K562 (cell line): ENCODE results near the gene EGFR.

ENCODE experiments used
- CBX8 ChIP-seq: fragments of 200-600 bp; sonication (generic); IDR thresholded peaks from 2 replicates; pipeline ENCODE4 v1.6.1; 2012; ENCODE audit warnings: borderline replicate concordance, mixed run types, low read depth, mild to moderate bottlenecking, moderate library complexity, mixed read lengths, low read length, control low read depth, inconsistent platforms; ENCODE audit not compliant: poor library complexity, severe bottlenecking; ENCODE audit errors: extremely low read depth
- KAT8 ChIP-seq: fragments of 450-650 bp; IDR thresholded peaks from 2 replicates; pipeline ENCODE4 v1.6.1; 2016; ENCODE audit warnings: low read depth, mild to moderate bottlenecking
- RBM15 ChIP-seq: fragments of 200-400 bp; formaldehyde crosslinking; IDR thresholded peaks from 2 replicates; pipeline ENCODE4 v1.6.1; 2018; ENCODE audit warnings: mild to moderate bottlenecking, low read length, moderate library complexity; ENCODE audit not compliant: insufficient read depth
- REST ChIP-seq, 2 experiments: fragments of 450-650 bp; formaldehyde crosslinking in 1 of 2; IDR thresholded peaks; 2 replicates each; pipeline versions ENCODE4 v1.4.0 to v1.6.1; 2014 to 2020; ENCODE audit warnings: mild to moderate bottlenecking in 2 of 2, borderline replicate concordance in 1 of 2, low read depth in 1 of 2
- YY1 ChIP-seq, 3 experiments: IDR thresholded peaks; 2 replicates each; pipeline ENCODE4 v1.6.1; 2011; ENCODE audit warnings: low read length in 2 of 3, mild to moderate bottlenecking in 2 of 3, moderate library complexity in 2 of 3, borderline replicate concordance in 1 of 3, control low read depth in 1 of 3, low read depth in 1 of 3; ENCODE audit not compliant: insufficient read depth in 3 of 3, insufficient replicate concordance in 2 of 3, control insufficient read depth in 1 of 3, insufficient read length in 1 of 3; ENCODE audit errors: extremely low read depth in 1 of 3
- ZNF586 ChIP-seq: fragments of 450-650 bp; formaldehyde crosslinking; conservative IDR thresholded peaks from 2 replicates; pipeline ENCODE4 v1.4.0; 2020; ENCODE audit warnings: mild to moderate bottlenecking, moderate library complexity
- ZNF780A ChIP-seq: fragments of 250-450 bp; sonication (Bioruptor Pico); IDR thresholded peaks from 2 replicates; pipeline ENCODE4 v1.5.0; 2021; ENCODE audit warnings: mild to moderate bottlenecking
- TF ChIP-seq, protein P1 (sequence below), 3 experiments: IDR thresholded peaks in 2 of 3; conservative IDR thresholded peaks in 1 of 3; 2 replicates each; pipeline ENCODE4 v1.5.1; 2011 to 2012; ENCODE audit warnings: low read length in 3 of 3, mild to moderate bottlenecking in 3 of 3, control low read depth in 2 of 3, improper control_type of control experiment in 1 of 3, inconsistent platforms in 1 of 3, low read depth in 1 of 3, mixed read lengths in 1 of 3, moderate library complexity in 1 of 3; ENCODE audit not compliant: insufficient read depth in 2 of 3

- TF ChIP-seq CBX8 (no peak), KAT8 (no peak), REST (IDR thresholded peaks at IDR 0.05; ENCODE audit: borderline replicate concordance) (no peak), REST (CRISPR knock-in tag; IDR thresholded peaks at IDR 0.05; ENCODE audit: low read depth) (no peak), RBM15 (no peak), ZNF780A (no peak), ZNF586 (no peak), YY1 (IDR thresholded peaks at IDR 0.05; ENCODE audit: borderline replicate concordance in 1 of 3, control insufficient read depth in 1 of 3, extremely low read depth in 1 of 3, insufficient read depth in 3 of 3, insufficient read length in 1 of 3, insufficient replicate concordance in 2 of 3, low read depth in 1 of 3, low read length in 2 of 3) (no peak)
- TF ChIP-seq, protein P1, sequence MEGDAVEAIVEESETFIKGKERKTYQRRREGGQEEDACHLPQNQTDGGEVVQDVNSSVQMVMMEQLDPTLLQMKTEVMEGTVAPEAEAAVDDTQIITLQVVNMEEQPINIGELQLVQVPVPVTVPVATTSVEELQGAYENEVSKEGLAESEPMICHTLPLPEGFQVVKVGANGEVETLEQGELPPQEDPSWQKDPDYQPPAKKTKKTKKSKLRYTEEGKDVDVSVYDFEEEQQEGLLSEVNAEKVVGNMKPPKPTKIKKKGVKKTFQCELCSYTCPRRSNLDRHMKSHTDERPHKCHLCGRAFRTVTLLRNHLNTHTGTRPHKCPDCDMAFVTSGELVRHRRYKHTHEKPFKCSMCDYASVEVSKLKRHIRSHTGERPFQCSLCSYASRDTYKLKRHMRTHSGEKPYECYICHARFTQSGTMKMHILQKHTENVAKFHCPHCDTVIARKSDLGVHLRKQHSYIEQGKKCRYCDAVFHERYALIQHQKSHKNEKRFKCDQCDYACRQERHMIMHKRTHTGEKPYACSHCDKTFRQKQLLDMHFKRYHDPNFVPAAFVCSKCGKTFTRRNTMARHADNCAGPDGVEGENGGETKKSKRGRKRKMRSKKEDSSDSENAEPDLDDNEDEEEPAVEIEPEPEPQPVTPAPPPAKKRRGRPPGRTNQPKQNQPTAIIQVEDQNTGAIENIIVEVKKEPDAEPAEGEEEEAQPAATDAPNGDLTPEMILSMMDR (IDR thresholded peaks at IDR 0.05 in 2 of 3, conservative IDR thresholded peaks at IDR 0.05 in 1 of 3; ENCODE audit: insufficient read depth in 2 of 3, low read depth in 1 of 3, low read length in 3 of 3), result no peak
These were observed 52.0 kb downstream of the EGFR start for GRCh38 chr7:55070854-55071253.
